Measurements from ENCODE around the gene PNLIPRP3. TPM values are rescaled to one million over a fixed set of nuclear protein-coding genes. Genes with fewer than 3 reads are reported as not detected.
A peak's percentile ranks its signal among the peaks of the same experiment; 100 is the strongest.

Gene PNLIPRP3
- total RNA-seq, 1 donor from 2014 or later = not detected

GRCh38 chr10:116489460-116489859 is 61.8 kb downstream of the PNLIPRP3 start:
- H3K27ac ChIP-seq (ENCODE audit: low read depth, low read length) = no peak overlapping the region
- Mint-ChIP-seq H3K27me3 (ENCODE audit: low read depth, unreplicated experiment) (peaks cover 4% of the 10 kb centered on the region), H3K9me3 (ENCODE audit: unreplicated experiment) (no peaks in the 10 kb centered on the region), H3K4me3 (ENCODE audit: unreplicated experiment) (no peak overlapping the region), H3K27ac (ENCODE audit: unreplicated experiment) (no peak overlapping the region), H3K36me3 (ENCODE audit: low read depth, unreplicated experiment) (no peaks in the 10 kb centered on the region), H3K4me1 (ENCODE audit: low read depth, unreplicated experiment) (peaks cover 4% of the 10 kb centered on the region)
- H3K9me3 ChIP-seq (ENCODE audit: insufficient read depth, low read depth, low read length) = no peaks in the 10 kb centered on the region
- DNase-seq (ENCODE audit: low read depth) = no peak
- no peak for TF ChIP-seq CTCF (IDR thresholded peaks at IDR 0.05; ENCODE audit: insufficient read depth, low read depth, low read length)
- TF ChIP-seq EZH2 (IDR thresholded peaks at IDR 0.05; ENCODE audit: insufficient read depth, low read length) = no peak
- no peak overlapping the region for H3K4me3 ChIP-seq (ENCODE audit: insufficient read depth, low read depth, low read length)
- H2AFZ ChIP-seq (ENCODE audit: low read depth, low read length) = no peak overlapping the region
- H3K79me2 ChIP-seq (ENCODE audit: insufficient read depth, low read length) = no peaks in the 10 kb centered on the region
- H4K20me1 ChIP-seq (ENCODE audit: insufficient read depth, low read length) = no peaks in the 10 kb centered on the region
- H3K9ac ChIP-seq (ENCODE audit: low read length) = no peak overlapping the region
- H3K27me3 ChIP-seq (ENCODE audit: insufficient read depth, low read length) = no peaks in the 10 kb centered on the region
- H3K4me1 ChIP-seq (ENCODE audit: insufficient read depth, low read length) = no peaks in the 10 kb centered on the region
- H3K36me3 ChIP-seq (ENCODE audit: insufficient read depth, low read length) = no peaks in the 10 kb centered on the region
- no peak overlapping the region for H3K4me2 ChIP-seq (ENCODE audit: low read length)
- no peak for FAIRE-seq

DNA sequence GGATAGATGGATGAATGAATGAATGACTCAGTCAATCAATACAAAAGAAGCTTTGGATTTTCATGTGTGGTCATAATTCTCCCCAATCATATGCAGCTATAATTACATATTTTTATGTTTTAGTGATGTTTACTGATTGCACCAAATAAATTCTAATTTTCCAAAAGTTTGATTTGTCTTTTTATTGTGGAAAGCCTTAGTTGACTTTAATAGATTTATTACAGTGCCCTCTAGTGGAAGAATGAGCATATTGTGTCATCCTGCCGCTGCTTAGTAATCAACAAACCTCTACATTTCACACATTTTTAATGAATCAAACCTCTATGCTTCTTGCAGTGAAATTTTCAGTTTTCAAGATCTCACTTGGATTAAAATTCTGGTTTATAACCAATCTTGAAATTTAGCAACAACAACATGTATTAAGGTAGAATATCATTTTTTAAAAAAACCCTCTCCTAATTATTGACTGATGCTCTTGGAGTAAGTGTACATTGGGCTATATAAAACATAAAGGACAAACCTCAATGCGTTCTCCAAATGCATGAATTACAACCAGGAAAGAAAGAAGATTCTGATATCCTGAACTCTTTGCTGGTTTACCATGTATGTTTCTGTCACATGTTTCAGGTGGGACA is 62.5 kb downstream of the PNLIPRP3 start:
- no peak for FAIRE-seq
- no peak for DNase-seq (ENCODE audit: low read depth)
- Mint-ChIP-seq H3K4me3 (ENCODE audit: unreplicated experiment) (no peak overlapping the region), H3K27me3 (ENCODE audit: low read depth, unreplicated experiment) (peaks cover 4% of the 10 kb centered on the region), H3K4me1 (ENCODE audit: low read depth, unreplicated experiment) (peaks cover 4% of the 10 kb centered on the region), H3K36me3 (ENCODE audit: low read depth, unreplicated experiment) (no peaks in the 10 kb centered on the region), H3K27ac (ENCODE audit: unreplicated experiment) (no peak overlapping the region), H3K9me3 (ENCODE audit: unreplicated experiment) (no peaks in the 10 kb centered on the region)
- no peak overlapping the region for H3K9ac ChIP-seq (ENCODE audit: low read length)
- H3K36me3 ChIP-seq (ENCODE audit: insufficient read depth, low read length) = no peaks in the 10 kb centered on the region
- H4K20me1 ChIP-seq (ENCODE audit: insufficient read depth, low read length) = no peaks in the 10 kb centered on the region
- no peak overlapping the region for H3K4me3 ChIP-seq (ENCODE audit: insufficient read depth, low read depth, low read length)
- H3K79me2 ChIP-seq (ENCODE audit: insufficient read depth, low read length) = no peaks in the 10 kb centered on the region
- H2AFZ ChIP-seq (ENCODE audit: low read depth, low read length) = no peak overlapping the region
- TF ChIP-seq CTCF (IDR thresholded peaks at IDR 0.05; ENCODE audit: insufficient read depth, low read depth, low read length) (peak; percentile 65), EZH2 (IDR thresholded peaks at IDR 0.05; ENCODE audit: insufficient read depth, low read length) (no peak)
- H3K4me2 ChIP-seq (ENCODE audit: low read length) = no peak overlapping the region
- no peak overlapping the region for H3K27ac ChIP-seq (ENCODE audit: low read depth, low read length)
- H3K4me1 ChIP-seq (ENCODE audit: insufficient read depth, low read length) = no peaks in the 10 kb centered on the region
- no peaks in the 10 kb centered on the region for H3K9me3 ChIP-seq (ENCODE audit: insufficient read depth, low read depth, low read length)
- no peaks in the 10 kb centered on the region for H3K27me3 ChIP-seq (ENCODE audit: insufficient read depth, low read length)

GRCh38 chr10:116504786-116505185 is 77.1 kb downstream of the PNLIPRP3 start:
- no peak overlapping the region for H3K27ac Mint-ChIP-seq (ENCODE audit: unreplicated experiment)
- Histone ChIP-seq H2AFZ (ENCODE audit: low read depth, low read length) (no peak overlapping the region), H3K27ac (ENCODE audit: low read depth, low read length) (no peak overlapping the region), H4K20me1 (ENCODE audit: insufficient read depth, low read length) (no peaks in the 10 kb centered on the region), H3K4me3 (ENCODE audit: insufficient read depth, low read depth, low read length) (no peak overlapping the region), H3K4me2 (ENCODE audit: low read length) (no peak overlapping the region), H3K9ac (ENCODE audit: low read length) (no peak overlapping the region), H3K9me3 (ENCODE audit: insufficient read depth, low read depth, low read length) (no peaks in the 10 kb centered on the region), H3K36me3 (ENCODE audit: insufficient read depth, low read length) (no peaks in the 10 kb centered on the region), H3K79me2 (ENCODE audit: insufficient read depth, low read length) (no peaks in the 10 kb centered on the region), H3K27me3 (ENCODE audit: insufficient read depth, low read length) (no peaks in the 10 kb centered on the region), H3K4me1 (ENCODE audit: insufficient read depth, low read length) (no peaks in the 10 kb centered on the region)
- DNase-seq (ENCODE audit: low read depth) (no peak), FAIRE-seq (no peak)
- H3K27me3 Mint-ChIP-seq (ENCODE audit: low read depth, unreplicated experiment) = no peaks in the 10 kb centered on the region
- no peak overlapping the region for H3K4me3 Mint-ChIP-seq (ENCODE audit: unreplicated experiment)
- TF ChIP-seq CTCF (IDR thresholded peaks at IDR 0.05; ENCODE audit: insufficient read depth, low read depth, low read length) (no peak), EZH2 (IDR thresholded peaks at IDR 0.05; ENCODE audit: insufficient read depth, low read length) (no peak)
- no peaks in the 10 kb centered on the region for H3K4me1 Mint-ChIP-seq (ENCODE audit: low read depth, unreplicated experiment)
- peaks cover under 1% of the 10 kb centered on the region for H3K9me3 Mint-ChIP-seq (ENCODE audit: unreplicated experiment)
- H3K36me3 Mint-ChIP-seq (ENCODE audit: low read depth, unreplicated experiment) = no peaks in the 10 kb centered on the region

All from astrocyte (in vitro differentiated cells and primary cell).